GM21360 (cell line): Measurements from ENCODE around the gene DUOXA1.
"Not testable (repeated sequence)": the region's sequence is repeated elsewhere in the genome, so short reads cannot be mapped to it uniquely, and the experiment has no call there.

ENCODE experiments used
- ATAC-seq: cut with Tn5 transposase; IDR thresholded peaks from one replicate; pipeline ENCODE4 v1.9.1; 2021; ENCODE audit warnings: mild to moderate bottlenecking, moderate library complexity; ENCODE audit not compliant: unreplicated experiment

DUOXA1 gene

DNA sequence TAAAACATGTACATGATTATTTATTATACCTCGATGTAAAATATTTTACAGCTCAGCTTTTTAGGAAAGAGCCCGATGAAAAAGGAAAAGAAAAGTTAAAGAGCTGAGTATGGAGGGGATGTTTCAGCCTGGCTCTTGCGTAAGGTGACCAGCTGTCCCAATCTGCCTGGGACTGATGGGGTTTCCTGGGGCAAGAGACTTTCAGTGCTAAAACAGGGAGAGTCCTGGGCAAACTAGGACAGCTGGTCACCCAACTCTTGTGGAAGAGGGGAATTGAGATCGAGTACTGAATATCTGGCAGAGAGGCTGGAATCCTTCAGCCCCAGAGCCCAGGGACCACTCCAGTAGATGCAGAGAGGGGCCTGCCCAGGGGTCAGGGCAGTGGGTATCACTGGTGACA lies 36.7 kb downstream of the DUOXA1 start:
- no peak for ATAC-seq

GRCh38 chr15:45091576-45091975 lies 38.1 kb downstream of the DUOXA1 start:
- no peak for ATAC-seq

DNA sequence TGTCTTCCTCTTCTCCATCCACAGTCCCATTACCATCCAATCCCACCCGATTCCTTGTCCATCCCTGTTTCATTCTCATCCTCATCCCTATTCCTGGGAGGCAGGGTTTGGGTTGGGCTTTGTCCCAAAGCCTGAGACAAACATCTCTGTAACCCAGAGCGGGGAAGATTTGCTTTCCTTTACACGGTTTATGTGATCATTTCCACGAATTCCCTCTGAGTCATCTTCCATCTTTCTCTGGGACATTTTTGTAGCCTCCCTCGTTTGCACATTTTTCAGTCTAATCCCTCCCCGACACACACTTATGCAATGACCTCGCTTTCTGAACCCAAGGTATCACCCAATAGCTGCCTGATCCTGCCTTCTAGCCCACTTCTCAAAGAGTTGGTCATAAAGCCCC lies 38.5 kb downstream of the DUOXA1 start:
- ATAC-seq = no peak

DNA sequence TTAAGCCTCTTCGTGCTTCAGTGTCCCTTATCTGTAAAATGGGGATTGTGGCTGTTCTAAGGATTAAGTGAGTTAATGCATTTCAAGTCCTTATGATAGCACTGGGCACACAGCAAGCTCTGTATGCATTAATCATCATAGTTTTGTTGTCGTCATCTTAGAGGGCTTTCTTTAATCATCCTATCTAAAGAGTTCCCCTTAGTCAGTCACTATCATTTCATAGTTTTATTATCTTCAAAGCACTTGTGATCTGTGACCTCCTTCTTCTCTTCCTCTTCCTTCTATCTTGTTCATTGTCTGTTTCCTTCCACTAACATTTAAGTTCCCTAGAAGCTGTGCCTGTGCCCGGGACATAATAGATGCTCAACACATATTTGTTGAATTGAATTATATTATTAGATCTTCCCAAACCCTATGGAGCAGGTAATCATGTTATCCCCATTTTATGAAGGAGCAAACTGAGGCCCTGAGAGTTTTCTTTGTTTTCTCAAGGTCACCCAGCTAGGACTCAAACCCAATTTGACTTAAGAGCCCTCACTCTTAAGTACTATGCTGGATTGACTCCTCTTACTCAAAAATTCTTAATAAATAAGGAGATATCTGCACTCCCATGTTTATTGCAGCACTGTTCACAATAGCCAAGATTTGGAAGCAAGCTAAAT lies 39.8 kb downstream of the DUOXA1 start:
- no peak for ATAC-seq

DNA sequence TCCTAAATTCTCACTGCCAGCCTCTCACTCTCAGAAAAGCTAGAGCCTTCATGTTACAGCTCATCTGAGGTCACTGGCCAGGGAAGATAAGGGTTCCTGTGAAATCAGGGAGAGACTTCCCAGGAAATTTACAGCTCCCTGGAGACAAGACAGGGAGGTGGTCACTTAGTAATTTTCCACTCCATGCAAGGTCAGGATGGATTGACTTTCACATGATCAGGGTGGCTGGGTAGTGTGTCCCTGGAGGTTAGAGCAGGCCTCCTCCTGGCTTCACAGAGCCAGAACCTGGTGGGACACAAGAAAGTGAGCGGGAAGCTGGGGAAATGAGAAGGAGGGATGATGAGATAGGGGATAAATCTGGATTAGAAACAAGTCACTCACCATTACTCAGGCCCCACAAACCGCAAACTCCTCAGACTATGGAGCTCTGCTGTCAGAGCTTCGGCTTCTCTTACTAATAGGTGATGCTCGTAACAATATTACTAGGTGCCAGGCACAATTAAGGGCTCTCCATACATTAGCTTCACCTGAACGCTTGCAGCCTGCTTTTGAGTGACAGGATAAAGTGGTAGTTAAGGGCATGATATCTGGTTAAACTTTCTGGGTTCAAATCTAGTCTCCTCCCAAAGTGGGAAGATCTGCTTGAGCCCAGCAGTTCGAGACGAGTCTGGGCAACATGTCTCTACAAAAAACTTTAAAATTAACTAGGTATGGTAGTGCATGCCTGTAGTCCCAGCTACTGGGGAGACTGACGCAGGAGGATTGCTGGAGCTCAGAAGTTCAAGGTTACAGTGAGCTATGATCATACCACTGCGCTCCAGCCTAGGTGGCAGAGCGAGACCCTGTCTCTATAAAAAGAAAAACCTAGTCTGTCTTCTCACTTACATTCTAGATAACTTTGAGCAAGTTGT lies 40.6 kb downstream of the DUOXA1 start:
- ATAC-seq = no peak

DNA sequence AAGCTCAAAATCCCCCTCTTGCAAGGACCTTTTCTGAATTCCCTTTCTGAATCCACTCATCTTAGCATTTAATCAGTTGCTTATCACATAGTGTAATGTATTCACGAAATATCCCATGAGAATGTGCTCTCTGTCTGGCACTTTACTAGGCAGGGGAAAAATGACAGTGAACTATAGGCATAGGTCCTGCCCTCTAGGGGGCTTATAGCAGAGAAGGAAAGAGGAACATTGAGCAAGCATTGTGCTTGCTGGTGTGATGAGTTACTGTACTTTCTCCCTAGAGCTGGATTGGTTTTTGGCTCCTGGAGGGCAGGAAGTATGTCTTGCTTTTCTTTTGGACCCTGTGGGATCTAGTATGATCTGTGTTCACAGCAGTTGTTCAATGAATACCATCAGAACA lies 42.2 kb downstream of the DUOXA1 start:
- no peak for ATAC-seq

- ATAC-seq = no peak
Observed at GRCh38 chr15:45084163-45084562, 45.5 kb downstream of the DUOXA1 start.

DNA sequence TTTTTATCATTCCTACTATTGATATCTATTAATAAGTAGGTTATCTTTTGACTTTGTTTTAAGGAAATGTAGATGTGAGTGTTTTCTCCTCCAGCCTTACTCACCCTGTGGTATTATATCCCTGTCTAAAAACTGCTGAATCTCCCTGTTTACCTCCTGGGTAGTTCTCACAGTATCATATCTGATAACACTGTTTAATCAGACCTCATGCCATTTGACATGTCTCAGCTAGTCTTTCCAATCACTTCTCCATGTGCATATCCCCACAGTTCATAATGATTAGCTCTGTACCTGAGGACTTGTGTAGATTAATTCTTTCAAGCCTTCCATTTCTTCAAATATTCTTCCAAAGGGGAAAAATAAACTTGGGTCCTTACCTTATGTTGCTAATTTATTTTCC lies 46.5 kb downstream of the DUOXA1 start:
- no peak for ATAC-seq

GRCh38 chr15:45082412-45082811 lies 47.3 kb downstream of the DUOXA1 start:
- ATAC-seq = not testable (repeated sequence)

DNA sequence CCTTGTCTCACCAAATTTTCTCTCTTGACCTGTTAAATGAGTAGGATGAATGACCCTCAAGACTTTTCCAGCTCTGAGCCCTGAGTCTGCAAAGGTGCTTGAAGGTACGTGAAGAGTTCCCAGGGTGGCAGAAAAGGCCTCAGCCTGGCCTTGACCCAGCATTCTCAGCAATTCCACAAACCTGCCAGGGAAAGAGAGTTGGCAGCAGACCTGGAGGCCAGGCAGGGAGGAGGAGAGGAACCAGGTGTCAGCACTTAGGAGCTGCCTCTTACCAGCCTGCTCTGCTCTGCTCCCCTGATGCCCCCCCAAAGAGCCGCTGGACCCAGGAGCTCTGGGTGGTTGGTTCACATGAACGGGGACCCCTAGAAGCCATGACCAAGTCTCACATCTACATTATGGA lies 49.1 kb downstream of the DUOXA1 start:
- not testable (repeated sequence) for ATAC-seq

DNA sequence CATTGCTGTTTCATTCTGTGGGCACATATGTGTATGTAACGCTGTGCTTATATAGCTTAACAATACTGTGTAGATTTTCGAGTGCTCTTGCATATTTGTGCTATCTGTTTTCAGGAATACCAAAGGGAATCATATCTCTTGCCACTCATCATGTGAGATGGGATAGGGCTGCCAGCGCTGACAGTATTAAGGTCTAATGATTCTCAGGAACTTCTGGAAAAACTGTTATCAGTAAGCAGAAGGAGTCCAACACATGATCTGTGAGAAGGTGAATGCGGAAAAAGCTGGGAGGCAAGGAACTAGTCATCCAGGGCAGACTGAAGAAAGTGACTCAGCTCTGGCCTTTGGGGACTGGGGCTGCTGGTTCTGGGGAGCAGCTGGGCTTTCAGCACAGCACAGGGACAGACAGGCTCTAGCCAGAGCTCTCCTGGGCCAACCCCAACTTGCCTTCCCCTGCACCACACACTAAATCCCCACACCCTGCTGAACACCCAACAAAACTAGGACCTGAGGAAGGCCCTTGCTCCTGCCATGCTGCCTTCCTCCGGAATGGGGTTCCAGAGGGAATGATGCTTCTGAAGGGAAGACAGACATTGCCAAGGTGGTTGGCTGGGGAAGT lies 49.9 kb downstream of the DUOXA1 start:
- not testable (repeated sequence) for ATAC-seq

DNA sequence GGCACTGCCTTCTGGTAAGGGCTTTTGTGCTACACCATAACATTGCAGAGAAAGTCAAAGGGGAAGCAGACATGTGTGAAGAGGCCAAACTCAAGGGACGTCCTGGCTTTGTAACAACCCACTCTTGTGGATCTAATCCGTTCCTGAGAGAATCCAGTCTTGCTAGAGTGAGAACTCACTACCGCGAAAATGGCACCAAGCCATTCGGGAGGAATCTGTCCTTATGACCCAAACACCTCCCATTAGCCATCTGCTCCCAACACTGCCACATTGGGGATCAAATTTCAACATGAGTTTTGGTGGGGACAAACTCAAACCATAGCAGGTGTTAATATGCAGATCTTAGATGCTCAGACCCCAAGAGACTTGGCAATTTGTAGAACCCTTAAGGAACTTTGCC lies 50.5 kb downstream of the DUOXA1 start:
- ATAC-seq = not testable (repeated sequence)

DNA sequence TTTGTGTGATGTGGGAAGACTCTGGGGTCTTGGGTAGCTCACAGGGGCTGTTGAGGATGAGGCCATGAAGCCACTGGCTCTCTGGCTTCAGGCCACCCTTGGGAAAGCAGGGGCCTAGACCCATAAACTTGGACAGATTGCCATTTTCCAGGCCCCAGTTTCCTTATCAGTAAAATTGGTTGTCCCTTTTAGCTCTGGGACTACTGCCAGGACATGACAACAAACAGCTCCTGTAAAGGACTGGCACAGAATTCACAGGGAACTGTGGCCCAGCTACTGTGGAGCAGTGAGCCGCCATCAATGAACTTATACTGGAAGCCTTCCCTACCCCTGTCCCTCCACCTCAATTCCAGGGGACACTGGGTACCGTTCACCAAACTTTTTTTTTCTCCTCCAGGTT lies 52.3 kb downstream of the DUOXA1 start:
- ATAC-seq = not testable (repeated sequence)

GRCh38 chr15:45075440-45076320 lies 54.0 kb downstream of the DUOXA1 start:
- not testable (repeated sequence) for ATAC-seq

- not testable (repeated sequence) for ATAC-seq
Observed at GRCh38 chr15:45073602-45074001, 56.1 kb downstream of the DUOXA1 start.

- not testable (repeated sequence) for ATAC-seq
Observed at GRCh38 chr15:45069942-45070360, 59.7 kb downstream of the DUOXA1 start.
